Neural cell (in vitro differentiated cells): ENCODE data around the gene ST3GAL4.

Experiments used
- MXI1 ChIP-seq: fragments of 450-650 bp; conservative IDR thresholded peaks from 2 replicates; pipeline ENCODE4 v1.6.1; 2014; ENCODE audit warnings: antibody characterized with exemption, mild to moderate bottlenecking; ENCODE audit not compliant: poor library complexity, severe bottlenecking
- TF ChIP-seq, protein P1 (sequence below): fragments of 450-650 bp; IDR thresholded peaks from 2 replicates; pipeline ENCODE4 v1.5.1; 2014; ENCODE audit warnings: antibody characterized with exemption, mild to moderate bottlenecking, moderate library complexity; ENCODE audit not compliant: poor library complexity, severe bottlenecking

DNA sequence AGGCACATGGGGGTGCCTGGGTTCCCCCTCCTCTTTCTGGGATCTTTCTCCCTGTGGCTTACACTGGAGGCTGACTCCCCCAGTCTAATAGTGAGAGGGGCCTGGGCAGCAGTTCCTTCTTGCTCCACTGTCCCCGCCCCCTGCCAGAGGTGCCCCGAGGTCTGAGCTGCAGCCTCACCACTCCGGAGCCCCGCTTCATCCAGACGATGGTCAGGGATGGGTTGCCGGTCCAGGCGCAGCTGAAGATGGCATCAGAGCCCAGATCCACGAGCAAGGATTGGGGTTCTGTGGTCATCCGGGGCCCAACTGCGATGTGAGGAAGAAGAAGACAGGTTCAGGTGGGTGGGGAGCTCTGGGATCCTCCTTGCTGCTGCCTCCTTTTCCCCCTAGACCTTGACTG, 91.1 kb downstream of the ST3GAL4 start:
- TF ChIP-seq, protein P1, sequence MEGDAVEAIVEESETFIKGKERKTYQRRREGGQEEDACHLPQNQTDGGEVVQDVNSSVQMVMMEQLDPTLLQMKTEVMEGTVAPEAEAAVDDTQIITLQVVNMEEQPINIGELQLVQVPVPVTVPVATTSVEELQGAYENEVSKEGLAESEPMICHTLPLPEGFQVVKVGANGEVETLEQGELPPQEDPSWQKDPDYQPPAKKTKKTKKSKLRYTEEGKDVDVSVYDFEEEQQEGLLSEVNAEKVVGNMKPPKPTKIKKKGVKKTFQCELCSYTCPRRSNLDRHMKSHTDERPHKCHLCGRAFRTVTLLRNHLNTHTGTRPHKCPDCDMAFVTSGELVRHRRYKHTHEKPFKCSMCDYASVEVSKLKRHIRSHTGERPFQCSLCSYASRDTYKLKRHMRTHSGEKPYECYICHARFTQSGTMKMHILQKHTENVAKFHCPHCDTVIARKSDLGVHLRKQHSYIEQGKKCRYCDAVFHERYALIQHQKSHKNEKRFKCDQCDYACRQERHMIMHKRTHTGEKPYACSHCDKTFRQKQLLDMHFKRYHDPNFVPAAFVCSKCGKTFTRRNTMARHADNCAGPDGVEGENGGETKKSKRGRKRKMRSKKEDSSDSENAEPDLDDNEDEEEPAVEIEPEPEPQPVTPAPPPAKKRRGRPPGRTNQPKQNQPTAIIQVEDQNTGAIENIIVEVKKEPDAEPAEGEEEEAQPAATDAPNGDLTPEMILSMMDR, result no peak
- TF ChIP-seq MXI1, result no peak
